H9 (cell line): ENCODE results near the gene CADPS2. TPM values are rescaled to one million over a fixed set of nuclear protein-coding genes. Genes with fewer than 3 reads are reported as not detected.

Experiments
- DNase-seq: peaks from one replicate; pipeline ENCODE4 v3.0.0-alpha.2; 2017
- H2AFZ ChIP-seq: one replicate; pipeline ENCODE4 v1.6.1; 2013; ENCODE audit warnings: mild to moderate bottlenecking, low read length, control low read depth, moderate library complexity
- H2AK5ac ChIP-seq: 2 replicates; pipeline ENCODE4 v1.6.1; 2013; ENCODE audit warnings: low read length, control low read depth, mixed read lengths; ENCODE audit not compliant: insufficient read length
- H2BK120ac ChIP-seq: one replicate; pipeline ENCODE4 v1.6.1; 2013; ENCODE audit warnings: low read depth, mild to moderate bottlenecking, low read length, control low read depth, inconsistent platforms; ENCODE audit not compliant: poor library complexity, severe bottlenecking
- H2BK12ac ChIP-seq: 2 replicates; pipeline ENCODE4 v1.6.1; 2013; ENCODE audit warnings: low read length, control low read depth, mixed read lengths, low read depth; ENCODE audit not compliant: insufficient read length
- H2BK15ac ChIP-seq: 2 replicates; pipeline ENCODE4 v1.6.1; 2013; ENCODE audit warnings: low read depth, low read length, control low read depth
- H2BK20ac ChIP-seq: one replicate; pipeline ENCODE4 v1.6.1; 2013; ENCODE audit warnings: low read depth, mild to moderate bottlenecking, low read length, control low read depth, inconsistent platforms; ENCODE audit not compliant: poor library complexity, severe bottlenecking
- H2BK5ac ChIP-seq: 2 replicates; pipeline ENCODE4 v1.6.1; 2013; ENCODE audit warnings: low read length, control low read depth, mixed read lengths; ENCODE audit not compliant: insufficient read length
- H3K14ac ChIP-seq: 2 replicates; pipeline ENCODE4 v1.6.1; 2013; ENCODE audit warnings: low read length, control low read depth; ENCODE audit not compliant: insufficient read depth
- H3K18ac ChIP-seq: 2 replicates; pipeline ENCODE4 v1.6.1; 2013; ENCODE audit warnings: low read depth, mild to moderate bottlenecking, mixed read lengths, low read length, control low read depth; ENCODE audit not compliant: insufficient read length
- H3K23ac ChIP-seq: 2 replicates; pipeline ENCODE4 v1.6.1; 2013; ENCODE audit warnings: low read length, control low read depth, mixed read lengths, low read depth; ENCODE audit not compliant: insufficient read length
- H3K23me2 ChIP-seq: 2 replicates; pipeline ENCODE4 v1.6.1; 2013; ENCODE audit warnings: low read depth, mild to moderate bottlenecking, mixed read lengths, low read length, control low read depth; ENCODE audit not compliant: insufficient read length, poor library complexity, severe bottlenecking
- H3K27ac ChIP-seq: 2 replicates; pipeline ENCODE4 v1.5.1; 2013; ENCODE audit warnings: low read length, control low read depth, mixed read lengths, low read depth; ENCODE audit not compliant: insufficient read length
- H3K27me3 ChIP-seq: 2 replicates; pipeline ENCODE4 v1.6.1; 2013; ENCODE audit warnings: low read length, control low read depth, inconsistent platforms; ENCODE audit not compliant: insufficient read depth
- H3K4ac ChIP-seq: 2 replicates; pipeline ENCODE4 v1.6.1; 2013; ENCODE audit warnings: low read depth, mild to moderate bottlenecking, control low read depth, inconsistent platforms, low read length, moderate library complexity
- H3K4me1 ChIP-seq: 2 replicates; pipeline ENCODE4 v1.6.1; 2013; ENCODE audit warnings: low read length, control low read depth, inconsistent platforms; ENCODE audit not compliant: insufficient read depth
- H3K4me2 ChIP-seq: 2 replicates; pipeline ENCODE4 v1.6.1; 2013; ENCODE audit warnings: low read length, control low read depth, mixed read lengths; ENCODE audit not compliant: insufficient read length, insufficient read depth
- H3K56ac ChIP-seq: 2 replicates; pipeline ENCODE4 v1.6.1; 2013; ENCODE audit warnings: low read depth, mild to moderate bottlenecking, mixed read lengths, low read length, control low read depth; ENCODE audit not compliant: insufficient read length
- H3K79me1 ChIP-seq: 2 replicates; pipeline ENCODE4 v1.6.1; 2013; ENCODE audit warnings: low read depth, mild to moderate bottlenecking, moderate library complexity, low read length, control low read depth, inconsistent platforms; ENCODE audit not compliant: insufficient read depth, poor library complexity, severe bottlenecking
- H3K79me2 ChIP-seq: 2 replicates; pipeline ENCODE4 v1.6.1; 2013; ENCODE audit warnings: low read length, control low read depth, inconsistent platforms; ENCODE audit not compliant: insufficient read depth
- H3K9ac ChIP-seq: 2 replicates; pipeline ENCODE4 v1.6.1; 2013; ENCODE audit warnings: low read length, control low read depth, mixed read lengths; ENCODE audit not compliant: insufficient read length; ENCODE audit errors: extremely low read depth
- H3K9me3 ChIP-seq: one replicate; pipeline ENCODE4 v1.6.1; 2013; ENCODE audit warnings: low read depth, low read length, inconsistent platforms; ENCODE audit not compliant: control insufficient read depth
- H3T11ph ChIP-seq: one replicate; pipeline ENCODE4 v1.6.1; 2013; ENCODE audit warnings: mild to moderate bottlenecking, low read length, control low read depth, inconsistent platforms
- H4K20me1 ChIP-seq: one replicate; pipeline ENCODE4 v1.6.1; 2013; ENCODE audit not compliant: control insufficient read depth, insufficient read length, insufficient read depth
- H4K5ac ChIP-seq: 2 replicates; pipeline ENCODE4 v1.6.1; 2013; ENCODE audit warnings: low read depth, mild to moderate bottlenecking, mixed read lengths, low read length, control low read depth; ENCODE audit not compliant: insufficient read length
- H4K8ac ChIP-seq: replicated peaks from 2 replicates; pipeline ENCODE4 v1.6.1; 2013; ENCODE audit warnings: low read length, control low read depth, mixed read lengths, low read depth; ENCODE audit not compliant: insufficient read length
- H4K91ac ChIP-seq: 2 replicates; pipeline ENCODE4 v1.6.1; 2013; ENCODE audit warnings: low read depth, mild to moderate bottlenecking, moderate library complexity, mixed read lengths, low read length, control low read depth; ENCODE audit not compliant: insufficient read length
- H3K27ac Mint-ChIP-seq, 3 experiments: 2 replicates in 2 of 3; 3 replicates in 1 of 3; pipeline ENCODE4 v1.8.0; 2020 to 2021; ENCODE audit warnings: mixed read lengths in 3 of 3, mild to moderate bottlenecking in 1 of 3, moderate library complexity in 1 of 3
- H3K27me3 Mint-ChIP-seq: 2 replicates; pipeline ENCODE4 v1.8.0; 2021; ENCODE audit warnings: low read depth, mild to moderate bottlenecking, moderate library complexity, mixed read lengths
- H3K36me3 Mint-ChIP-seq, 3 experiments: 2 replicates in 2 of 3; 3 replicates in 1 of 3; pipeline ENCODE4 v1.8.0; 2020 to 2021; ENCODE audit warnings: low read depth in 3 of 3, mixed read lengths in 3 of 3; ENCODE audit not compliant: insufficient read depth in 1 of 3
- H3K4me1 Mint-ChIP-seq, 2 experiments: 2 replicates each; pipeline ENCODE4 v1.8.0; 2020; ENCODE audit warnings: mixed read lengths in 2 of 2
- H3K4me3 Mint-ChIP-seq, 2 experiments: 2 replicates in 1 of 2; 3 replicates in 1 of 2; pipeline ENCODE4 v1.8.0; 2020 to 2021; ENCODE audit warnings: mild to moderate bottlenecking in 2 of 2, mixed read lengths in 2 of 2, moderate library complexity in 1 of 2
- H3K9me3 Mint-ChIP-seq, 2 experiments: 2 replicates in 1 of 2; 3 replicates in 1 of 2; pipeline ENCODE4 v1.8.0; 2020; ENCODE audit warnings: mild to moderate bottlenecking in 2 of 2, mixed read lengths in 2 of 2, moderate library complexity in 1 of 2
- CTCF ChIP-seq: fragments of 200-600 bp; sonication (generic); conservative IDR thresholded peaks from 3 replicates; pipeline ENCODE4 v1.8.0; 2021; ENCODE audit warnings: antibody characterized with exemption, mild to moderate bottlenecking
- WGBS: extraction: QIAGEN DNeasy Blood & Tissue Kit; methylation state at CpG from one replicate; pipeline ENCODE4 v1.1.7; 2013; ENCODE audit warnings: missing lambda C conversion rate, low lambda C conversion rate, mixed read lengths; ENCODE audit not compliant: insufficient read length; ENCODE audit errors: extremely low coverage; 5-methylcytosine and 5-hydroxymethylcytosine counted together
- total RNA-seq: library from RNA; stranded (reverse); gene quantifications from 2 replicates; pipeline ENCODE4 v1.2.1, GENCODE V29; 2021

Gene CADPS2
- total RNA-seq, 1 experiment from 2014 or later: 7.1 TPM

- no peaks in the 10 kb centered on the region for H3K79me2 ChIP-seq
- no peak for TF ChIP-seq CTCF
- H3K27ac ChIP-seq: no peak overlapping the region
- no peak overlapping the region for H3K4ac ChIP-seq
- no peak overlapping the region for H3K18ac ChIP-seq
- H2BK120ac ChIP-seq: no peak overlapping the region
- no CpG with 5 or more reads among the region's 6 CpGs for WGBS
- Mint-ChIP-seq H3K27me3 (no peaks in the 10 kb centered on the region), H3K27ac (no peak overlapping the region), H3K36me3 (no peaks in the 10 kb centered on the region; a peak in 1 of 7 replicates), H3K4me3 (no peak overlapping the region), H3K4me1 (peaks cover 11 to 16% of the 10 kb centered on the region in 2 experiments), H3K9me3 (no peaks in the 10 kb centered on the region; a peak in 1 of 5 replicates)
- no peak overlapping the region for H4K8ac ChIP-seq
- no peak overlapping the region for H3K23ac ChIP-seq
- peaks cover 4% of the 10 kb centered on the region; the same call in 1 of the 2 replicates for H3K4me1 ChIP-seq
- no peak overlapping the region for H4K91ac ChIP-seq
- no peaks in the 10 kb centered on the region for H3K9me3 ChIP-seq
- no peak overlapping the region for H3K14ac ChIP-seq
- no peak overlapping the region for H2BK5ac ChIP-seq
- no peak overlapping the region for H3K56ac ChIP-seq
- H2BK15ac ChIP-seq: no peak overlapping the region
- H2AFZ ChIP-seq: no peak overlapping the region
- no peak overlapping the region for H3K4me2 ChIP-seq
- H2BK12ac ChIP-seq: no peak overlapping the region
- DNase-seq: no peak
- H3K9ac ChIP-seq: no peak overlapping the region
- H2AK5ac ChIP-seq: no peak overlapping the region
- H3K23me2 ChIP-seq: no peaks in the 10 kb centered on the region
- no peak overlapping the region for H4K5ac ChIP-seq
- no peak overlapping the region for H2BK20ac ChIP-seq
- no peak overlapping the region for H3T11ph ChIP-seq
- no peaks in the 10 kb centered on the region for H4K20me1 ChIP-seq
- no peaks in the 10 kb centered on the region for H3K79me1 ChIP-seq
- H3K27me3 ChIP-seq: no peaks in the 10 kb centered on the region
These were observed 168.7 kb downstream of the CADPS2 start for GRCh38 chr7:122717356-122718089.
